B cell (primary cell): Measurements from ENCODE around the gene FAM72A. TPM values are rescaled to one million over a fixed set of nuclear protein-coding genes. Genes with fewer than 3 reads are reported as not detected.

Experiments
- ATAC-seq: fragments of 200-7000 bp; cut with Tn5 transposase; one replicate; pipeline ENCODE4 v1.10.0; 2021; ENCODE audit warnings: low read depth, mild to moderate bottlenecking, moderate number of reproducible peaks, moderate library complexity
- CTCF ChIA-PET: fragments of 350-600 bp; sonication (Branson Sonifier 250); formaldehyde crosslinking; loops from one replicate; lab custom pipeline; 2021; ENCODE audit warnings: antibody characterized with exemption, inconsistent platforms; lab: Charles Lee
- POLR2A ChIA-PET: fragments of 350-600 bp; sonication (Branson Sonifier 250); formaldehyde crosslinking; loops from one replicate; lab custom pipeline; 2021; ENCODE audit warnings: antibody characterized with exemption; lab: Charles Lee
- DNase-seq: peaks from one replicate; pipeline ENCODE4 v3.0.0; 2013
- H2AFZ ChIP-seq: 2 replicates; pipeline ENCODE4 v1.6.1; 2012; ENCODE audit warnings: mild to moderate bottlenecking, low read depth, low read length; ENCODE audit not compliant: insufficient read depth, poor library complexity, severe bottlenecking
- H3K27ac ChIP-seq, 2 donors: 1 replicate in 1 of 2; 2 replicates in 1 of 2; pipeline ENCODE4 v1.5.1; 2012 to 2013; ENCODE audit warnings: low read length in 2 of 2, mild to moderate bottlenecking in 2 of 2, moderate library complexity in 1 of 2
- H3K27me3 ChIP-seq, 4 experiments: fragments of 200-600 bp in 1 of 4; sonication (generic) in 1 of 4; replicated peaks in 1 of 4; 1 replicate in 2 of 4; 2 replicates in 2 of 4; pipeline versions ENCODE4 v1.6.1 to v1.7.0; 2013 to 2016; ENCODE audit warnings: low read length in 3 of 4, mild to moderate bottlenecking in 2 of 4, mixed read lengths in 1 of 4, moderate library complexity in 1 of 4; ENCODE audit not compliant: insufficient read depth in 4 of 4, control insufficient read depth in 3 of 4; ENCODE audit errors: control extremely low read depth in 1 of 4
- H3K36me3 ChIP-seq, 2 experiments: replicated peaks in 1 of 2; 1 replicate in 1 of 2; 2 replicates in 1 of 2; pipeline versions ENCODE4 v1.6.1 to v1.7.1; 2013; ENCODE audit warnings: low read length in 1 of 2; ENCODE audit not compliant: insufficient read depth in 2 of 2, control insufficient read depth in 1 of 2; ENCODE audit errors: control extremely low read depth in 1 of 2, extremely low read depth in 1 of 2
- H3K4me1 ChIP-seq, 2 donors: fragments of 200-600 bp in 1 of 2; sonication (generic) in 1 of 2; 1 replicate in 1 of 2; 2 replicates in 1 of 2; pipeline versions ENCODE4 v1.5.1 to v1.6.1; 2013 to 2017; ENCODE audit warnings: low read length in 2 of 2; ENCODE audit not compliant: control insufficient read depth in 2 of 2, insufficient read depth in 2 of 2
- H3K4me2 ChIP-seq: replicated peaks from 2 replicates; pipeline ENCODE3; 2012; ENCODE audit warnings: mild to moderate bottlenecking, low read depth, low read length; ENCODE audit not compliant: poor library complexity, severe bottlenecking
- H3K4me3 ChIP-seq, 5 experiments: fragments of 200-600 bp in 1 of 5; sonication (generic) in 1 of 5; 1 replicate in 3 of 5; 2 replicates in 2 of 5; pipeline versions ENCODE4 v1.5.1 to v1.7.0; 2011 to 2016; ENCODE audit warnings: low read length in 4 of 5, mild to moderate bottlenecking in 4 of 5, low read depth in 2 of 5, control low read depth in 1 of 5, moderate library complexity in 1 of 5; ENCODE audit not compliant: insufficient read depth in 1 of 5; ENCODE audit errors: control extremely low read depth in 1 of 5, extremely low read depth in 1 of 5
- H3K79me2 ChIP-seq: fragments of 200-600 bp; sonication (generic); one replicate; pipeline ENCODE4 v1.6.0; 2016; ENCODE audit warnings: low read length; ENCODE audit not compliant: control insufficient read depth, insufficient read depth
- H3K9ac ChIP-seq: fragments of 200-600 bp; sonication (generic); 2 replicates; pipeline ENCODE4 v1.6.1; 2017; ENCODE audit warnings: mild to moderate bottlenecking, low read length, moderate library complexity
- H3K9me3 ChIP-seq, 3 donors: one replicate each; pipeline versions ENCODE4 v1.6.1 to v1.7.1; 2013; ENCODE audit warnings: low read length in 2 of 3; ENCODE audit not compliant: control insufficient read depth in 2 of 3, insufficient read depth in 1 of 3; ENCODE audit errors: control extremely low read depth in 1 of 3
- H4K20me1 ChIP-seq: 2 replicates; pipeline ENCODE4 v1.6.0; 2012; ENCODE audit warnings: mild to moderate bottlenecking, low read length; ENCODE audit not compliant: insufficient read depth, control insufficient read depth, poor library complexity, severe bottlenecking
- H3K27ac Mint-ChIP-seq: one replicate; pipeline ENCODE4 v1.8.0; 2021; ENCODE audit warnings: mixed read lengths
- H3K27me3 Mint-ChIP-seq: one replicate; pipeline ENCODE4 v1.8.0; 2021; ENCODE audit warnings: mixed read lengths
- H3K4me1 Mint-ChIP-seq: one replicate; pipeline ENCODE4 v1.8.0; 2021; ENCODE audit warnings: mixed read lengths
- H3K4me3 Mint-ChIP-seq: one replicate; pipeline ENCODE4 v1.8.0; 2021; ENCODE audit warnings: mixed read lengths
- H3K9me3 Mint-ChIP-seq: one replicate; pipeline ENCODE4 v1.8.0; 2022; ENCODE audit warnings: mixed read lengths; ENCODE audit not compliant: insufficient read depth
- EZH2 ChIP-seq: IDR thresholded peaks from 2 replicates; pipeline ENCODE4 v1.6.1; 2012; ENCODE audit warnings: borderline replicate concordance, low read depth, mild to moderate bottlenecking, moderate library complexity, low read length; ENCODE audit not compliant: insufficient read depth, poor library complexity, severe bottlenecking
- WGBS: methylation state at CpG from one replicate; pipeline ENCODE4 v1.1.5; 2013; ENCODE audit warnings: missing lambda C conversion rate; ENCODE audit not compliant: insufficient coverage; 5-methylcytosine and 5-hydroxymethylcytosine counted together
- intact Hi-C: fragments of 100-400 bp; cut with micrococcal nuclease; formaldehyde crosslinking; loops from one replicate; pipeline ENCODE4 v1.10.0; 2022
- polyA plus RNA-seq: library from polyadenylated mRNA; depleted of rRNA; stranded (reverse); fragments of >200 nt; gene quantifications from 2 replicates; pipeline ENCODE4 v1.2.3, GENCODE V29; 2012
- total RNA-seq, 2 donors: library from RNA; stranded (reverse); fragments of 120-200 nt in 1 of 2; gene quantifications; 1 replicate in 1 of 2; 2 replicates in 1 of 2; pipeline versions ENCODE4 v1.2.3 to v1.2.4, GENCODE V29; 2013 to 2022
- TF ChIP-seq, protein P1 (sequence below): fragments of 200-600 bp; IDR thresholded peaks from one replicate; pipeline ENCODE4 v1.8.0; 2022; ENCODE audit warnings: antibody characterized with exemption, mild to moderate bottlenecking

The FAM72A gene
- total and polyA plus RNA-seq, 2 donors (not counting 1 experiment from before 2014, with no cell fraction given) = 1.7 to 1.8 TPM

DNA sequence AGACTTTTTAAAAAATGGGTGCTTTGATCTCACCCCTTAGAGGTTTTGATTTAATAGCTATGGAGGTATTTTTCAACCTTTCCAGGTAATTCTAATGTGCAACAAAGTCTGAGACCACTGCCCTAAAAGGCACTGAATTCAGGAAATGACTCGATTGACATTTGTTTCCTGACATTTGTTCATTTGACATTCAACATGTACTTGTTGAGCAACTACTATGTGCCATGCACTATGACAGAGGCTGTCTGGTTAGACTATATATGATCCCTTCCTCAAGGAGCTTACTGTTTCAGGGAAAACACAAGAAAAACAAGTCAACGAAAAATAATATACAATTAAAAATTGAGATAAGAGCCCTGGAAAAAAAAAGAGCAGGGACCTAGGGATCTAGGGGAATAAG is 59.9 kb downstream of the FAM72A start:
- ATAC-seq = no peak
- WGBS = no CpG with 5 or more reads among the region's 2 CpGs
- Mint-ChIP-seq H3K27ac (no peak overlapping the region), H3K27me3 (peaks cover 53% of the 10 kb centered on the region), H3K9me3 (no peaks in the 10 kb centered on the region), H3K4me3 (no peak overlapping the region), H3K4me1 (no peaks in the 10 kb centered on the region)
- intact Hi-C loops = no loop called here
- POLR2A ChIA-PET = no interaction called here
- Histone ChIP-seq H3K4me3 (no peak overlapping the region), H3K27ac (no peak overlapping the region), H3K9me3 (no peaks in the 10 kb centered on the region), H3K36me3 (no peaks in the 10 kb centered on the region), H3K79me2 (no peaks in the 10 kb centered on the region), H3K27me3 (peaks cover 0 to 10% (median 6%) of the 10 kb centered on the region in 4 experiments), H2AFZ (no peak overlapping the region), H3K9ac (no peak overlapping the region), H3K4me1 (no peaks in the 10 kb centered on the region), H3K4me2 (no peak overlapping the region), H4K20me1 (no peaks in the 10 kb centered on the region)
- CTCF ChIA-PET = no interaction called here
- TF ChIP-seq EZH2 = no peak
- TF ChIP-seq, protein P1, sequence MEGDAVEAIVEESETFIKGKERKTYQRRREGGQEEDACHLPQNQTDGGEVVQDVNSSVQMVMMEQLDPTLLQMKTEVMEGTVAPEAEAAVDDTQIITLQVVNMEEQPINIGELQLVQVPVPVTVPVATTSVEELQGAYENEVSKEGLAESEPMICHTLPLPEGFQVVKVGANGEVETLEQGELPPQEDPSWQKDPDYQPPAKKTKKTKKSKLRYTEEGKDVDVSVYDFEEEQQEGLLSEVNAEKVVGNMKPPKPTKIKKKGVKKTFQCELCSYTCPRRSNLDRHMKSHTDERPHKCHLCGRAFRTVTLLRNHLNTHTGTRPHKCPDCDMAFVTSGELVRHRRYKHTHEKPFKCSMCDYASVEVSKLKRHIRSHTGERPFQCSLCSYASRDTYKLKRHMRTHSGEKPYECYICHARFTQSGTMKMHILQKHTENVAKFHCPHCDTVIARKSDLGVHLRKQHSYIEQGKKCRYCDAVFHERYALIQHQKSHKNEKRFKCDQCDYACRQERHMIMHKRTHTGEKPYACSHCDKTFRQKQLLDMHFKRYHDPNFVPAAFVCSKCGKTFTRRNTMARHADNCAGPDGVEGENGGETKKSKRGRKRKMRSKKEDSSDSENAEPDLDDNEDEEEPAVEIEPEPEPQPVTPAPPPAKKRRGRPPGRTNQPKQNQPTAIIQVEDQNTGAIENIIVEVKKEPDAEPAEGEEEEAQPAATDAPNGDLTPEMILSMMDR = no peak
- DNase-seq = no peak

DNA sequence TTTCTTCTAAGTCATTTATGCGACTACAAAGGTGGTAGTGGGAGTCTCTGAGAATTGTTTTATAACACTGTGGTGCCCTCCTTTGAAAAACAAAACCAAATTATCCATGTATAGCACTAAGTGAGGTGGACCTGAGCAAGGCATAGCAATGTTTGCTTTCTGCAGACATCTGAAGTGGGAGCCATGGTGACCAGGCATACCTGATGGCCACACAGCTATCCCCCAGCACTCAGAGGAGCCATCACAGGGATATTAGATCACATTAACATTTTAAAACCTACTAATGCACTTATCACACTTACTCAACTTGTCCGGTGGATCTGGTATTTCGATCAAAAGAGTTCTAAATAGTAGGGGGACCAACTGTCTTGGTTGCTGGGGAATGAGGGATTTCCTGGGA is 60.6 kb downstream of the FAM72A start:
- no peak overlapping the region for H3K4me2 ChIP-seq
- H2AFZ ChIP-seq = no peak overlapping the region
- H3K9me3 ChIP-seq = no peaks in the 10 kb centered on the region
- H3K27me3 ChIP-seq = peaks cover 0 to 10% (median 6%) of the 10 kb centered on the region in 4 experiments
- H3K79me2 ChIP-seq = no peaks in the 10 kb centered on the region
- H3K27ac ChIP-seq = no peak overlapping the region
- ATAC-seq (no peak), DNase-seq (no peak)
- TF ChIP-seq, protein P1 = no peak
- no peak for TF ChIP-seq EZH2
- H3K4me1 ChIP-seq = no peaks in the 10 kb centered on the region
- 40% methylated on average over 1 of the region's 3 CpGs for WGBS
- intact Hi-C loops = no loop called here
- H3K27me3 Mint-ChIP-seq = peaks cover 57% of the 10 kb centered on the region
- no peak overlapping the region for H3K9ac ChIP-seq
- H3K36me3 ChIP-seq = no peaks in the 10 kb centered on the region
- ChIA-PET POLR2A (no interaction called here), CTCF (no interaction called here)
- no peak overlapping the region for H3K4me3 ChIP-seq
- H4K20me1 ChIP-seq = no peaks in the 10 kb centered on the region
- H3K4me1 Mint-ChIP-seq = no peaks in the 10 kb centered on the region
- no peaks in the 10 kb centered on the region for H3K9me3 Mint-ChIP-seq
- no peak overlapping the region for H3K4me3 Mint-ChIP-seq
- no peak overlapping the region for H3K27ac Mint-ChIP-seq
